ENCODE results near the gene SLC25A47.
A peak's percentile ranks its signal among the peaks of the same experiment; 100 is the strongest.
"Not testable (repeated sequence)": the region's sequence is repeated elsewhere in the genome, so short reads cannot be mapped to it uniquely, and the experiment has no call there.

SLC25A47 gene

GRCh38 chr14:100328495-100329163, 5.5 kb downstream of the SLC25A47 start:
- no peak for DNase-seq

- no peak for DNase-seq
Measured at GRCh38 chr14:100329233-100330006, 6.3 kb downstream of the SLC25A47 start.

- DNase-seq = no peak
Measured at GRCh38 chr14:100330007-100330344, 6.8 kb downstream of the SLC25A47 start.

- no peak for DNase-seq
Measured at GRCh38 chr14:100330388-100330931, 7.3 kb downstream of the SLC25A47 start.

GRCh38 chr14:100332071-100332639, 9.0 kb downstream of the SLC25A47 start:
- no peak for DNase-seq

GRCh38 chr14:100332797-100333196, 9.7 kb downstream of the SLC25A47 start:
- DNase-seq = peak; percentile 88

- DNase-seq = no peak
Measured at GRCh38 chr14:100333311-100333710, 10.2 kb downstream of the SLC25A47 start.

- no peak for DNase-seq
Measured at GRCh38 chr14:100333827-100334226, 10.7 kb downstream of the SLC25A47 start.

- no peak for DNase-seq
Measured at GRCh38 chr14:100334904-100335303, 11.8 kb downstream of the SLC25A47 start.

GRCh38 chr14:100336618-100337530, 13.7 kb downstream of the SLC25A47 start:
- no peak for DNase-seq

GRCh38 chr14:100339766-100340422, 16.8 kb downstream of the SLC25A47 start:
- no peak for DNase-seq

- no peak for DNase-seq
Measured at GRCh38 chr14:100340423-100340813, 17.3 kb downstream of the SLC25A47 start.

- DNase-seq = no peak
Measured at GRCh38 chr14:100341301-100342031, 18.3 kb downstream of the SLC25A47 start.

GRCh38 chr14:100342195-100342594, 19.1 kb downstream of the SLC25A47 start:
- DNase-seq = no peak

- DNase-seq = not testable (repeated sequence)
Measured at GRCh38 chr14:100342826-100343225, 19.7 kb downstream of the SLC25A47 start.

- not testable (repeated sequence) for DNase-seq
Measured at GRCh38 chr14:100344657-100345056, 21.5 kb downstream of the SLC25A47 start.

GRCh38 chr14:100345711-100346110, 22.6 kb downstream of the SLC25A47 start:
- no peak for DNase-seq

GRCh38 chr14:100346306-100347091, 23.4 kb downstream of the SLC25A47 start:
- DNase-seq = no peak

GRCh38 chr14:100348253-100348729, 25.2 kb downstream of the SLC25A47 start:
- peak; percentile 82 for DNase-seq

All from NCI-H146 (cell line).